Muscle of back (tissue), 11 donors: Measurements from ENCODE around the gene CDKAL1. TPM values are rescaled to one million over a fixed set of nuclear protein-coding genes. Genes with fewer than 3 reads are reported as not detected.

Source experiments
- DNase-seq, 3 donors: peaks; one replicate each; pipeline versions ENCODE4 v3.0.0 to v3.0.0-alpha.2; 2013
- polyA plus RNA-seq, 10 donors: library from polyadenylated mRNA; unstranded; fragments of 120-200 nt; gene quantifications; one replicate each; pipeline ENCODE4 v1.2.1, GENCODE V29; 2013; ENCODE audit not compliant: insufficient read length in 10 of 10

The CDKAL1 gene
- polyA plus RNA-seq, 10 donors, result 10.7 to 17.1 (median 13.9) TPM

DNA sequence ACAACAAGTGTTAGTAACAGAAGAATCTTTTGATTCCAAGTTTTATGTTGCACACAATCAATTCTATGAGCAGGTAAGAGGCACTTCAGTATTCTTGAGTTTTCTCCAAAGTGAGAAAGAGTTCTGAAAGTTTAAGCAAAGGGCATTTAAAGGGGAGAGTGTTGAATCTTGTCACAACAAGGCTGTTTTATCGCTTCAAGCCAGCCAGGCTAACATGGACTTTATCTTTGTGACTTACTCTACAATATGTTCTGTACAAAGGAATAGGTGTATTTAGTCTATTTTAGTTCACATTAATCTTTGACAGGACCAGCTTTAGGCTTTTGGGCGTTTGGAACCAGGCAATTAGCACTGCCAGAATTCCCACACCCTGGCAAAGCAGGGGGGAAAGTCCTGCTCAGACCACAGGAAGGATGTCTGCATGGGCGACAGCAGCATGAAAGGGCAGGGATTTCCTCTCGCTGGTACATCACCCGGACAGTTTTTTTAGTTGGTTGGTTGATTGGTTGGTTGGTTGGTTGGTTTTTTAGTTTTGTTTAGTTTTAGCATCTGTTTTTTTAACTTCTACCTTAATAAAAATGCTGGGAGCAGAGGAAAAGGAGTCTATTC lies 663.9 kb downstream of the CDKAL1 start:
- no peak for DNase-seq

DNA sequence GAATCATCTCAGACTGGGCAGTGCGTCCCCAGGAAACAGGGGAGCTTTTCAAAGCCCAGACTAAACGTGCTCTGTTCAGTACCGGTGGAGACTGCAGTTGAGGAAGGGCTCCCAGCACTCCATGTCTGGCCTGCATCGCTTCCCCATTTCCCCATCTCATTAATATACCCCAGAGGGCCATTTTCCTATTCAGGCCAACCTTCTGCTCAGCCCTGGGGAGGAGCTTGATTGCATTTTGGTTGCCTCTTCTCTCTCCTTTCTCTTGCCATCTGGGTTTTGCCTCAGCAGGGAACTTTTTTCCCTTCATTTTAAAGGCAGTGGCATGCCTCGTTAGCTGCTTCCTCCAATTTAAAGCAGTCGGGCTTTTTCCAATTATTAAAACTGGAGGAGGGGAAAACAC lies 665.0 kb downstream of the CDKAL1 start:
- no peak for DNase-seq

DNA sequence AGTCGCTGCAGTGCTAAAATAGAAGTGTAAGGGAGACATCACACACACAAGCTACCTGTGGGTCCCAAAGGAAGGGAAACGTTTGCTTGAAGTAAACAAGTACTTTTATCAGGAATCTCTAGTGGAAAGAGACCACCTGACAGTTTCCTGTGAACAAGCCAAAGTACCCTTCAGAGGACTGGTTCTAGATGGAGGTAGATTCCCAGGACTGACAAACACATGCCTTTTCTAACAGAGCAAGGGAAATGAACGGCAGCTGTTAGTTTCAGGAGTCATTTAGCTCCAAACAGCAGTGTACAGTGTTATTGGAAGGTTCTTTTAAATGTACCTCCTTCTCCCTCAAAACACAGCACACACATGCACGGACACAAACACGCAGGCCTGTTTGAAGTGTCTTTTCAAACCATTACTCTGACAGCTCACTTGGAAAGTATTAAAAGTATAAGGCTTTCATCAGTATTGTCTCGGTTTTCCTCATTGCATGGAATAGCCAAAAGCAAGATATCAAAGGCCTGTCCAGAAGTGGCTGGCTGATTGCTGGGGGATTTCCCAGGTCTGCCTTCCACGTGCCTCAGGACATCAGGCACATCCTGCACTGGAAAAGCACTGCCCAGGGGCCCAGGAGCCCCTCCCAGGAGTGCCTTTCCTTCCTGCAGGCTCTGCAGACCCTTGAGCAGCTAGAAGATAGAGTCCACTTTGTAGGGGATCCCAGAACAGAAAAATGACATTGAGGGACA lies 666.0 kb downstream of the CDKAL1 start:
- DNase-seq, result no peak

DNA sequence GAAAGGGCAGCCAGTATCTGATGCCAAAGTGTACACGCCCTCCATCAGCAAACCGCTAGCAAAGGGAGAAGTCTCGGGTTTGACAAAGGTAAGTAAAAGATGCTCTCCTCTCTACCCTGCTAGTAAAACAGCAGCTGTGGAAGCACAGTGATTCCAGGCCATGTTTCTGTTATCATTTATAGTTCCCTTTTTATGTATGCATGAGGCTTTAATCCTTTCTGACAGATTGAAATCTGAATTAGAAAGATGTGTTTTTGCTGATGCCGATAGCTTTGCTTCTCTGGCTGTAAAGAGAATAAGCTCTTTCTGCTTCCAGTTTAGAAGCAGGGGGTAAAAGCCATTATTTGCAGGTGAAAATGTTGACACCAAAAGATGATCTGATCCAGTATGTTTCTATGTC lies 666.9 kb downstream of the CDKAL1 start:
- DNase-seq, result no peak

DNA sequence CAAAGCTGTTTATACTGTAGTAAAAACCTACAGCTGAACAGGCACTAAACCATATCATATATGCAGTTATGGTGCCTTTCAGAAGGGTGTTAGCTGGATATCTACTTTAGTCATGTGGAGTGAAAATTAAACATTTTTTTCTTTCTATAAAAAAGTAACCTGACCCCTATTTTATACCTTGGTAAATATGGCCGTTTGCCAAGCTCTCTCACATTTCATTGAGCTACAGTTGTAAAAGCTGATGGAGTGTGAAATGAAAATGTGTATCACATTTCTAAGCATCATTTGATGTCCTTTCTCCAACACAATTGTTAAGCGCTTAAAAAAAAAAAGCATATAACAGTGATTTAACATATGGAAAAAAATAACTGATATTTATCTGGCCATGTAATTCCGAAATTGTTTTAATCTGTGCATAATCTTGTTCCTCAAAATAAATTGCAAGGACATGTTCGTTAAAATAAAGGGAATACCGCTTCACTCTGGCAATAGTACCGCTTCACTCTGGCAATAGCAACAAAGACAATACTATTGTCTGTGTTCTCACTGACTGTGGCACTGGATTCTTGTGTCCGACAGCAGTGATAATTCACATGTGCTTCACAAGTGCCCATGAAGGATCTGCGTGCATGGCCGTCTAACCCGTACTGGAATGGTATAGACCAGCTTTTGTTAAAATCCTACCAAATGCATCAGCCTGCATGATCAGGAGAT lies 667.5 kb downstream of the CDKAL1 start:
- DNase-seq, result no peak

DNA sequence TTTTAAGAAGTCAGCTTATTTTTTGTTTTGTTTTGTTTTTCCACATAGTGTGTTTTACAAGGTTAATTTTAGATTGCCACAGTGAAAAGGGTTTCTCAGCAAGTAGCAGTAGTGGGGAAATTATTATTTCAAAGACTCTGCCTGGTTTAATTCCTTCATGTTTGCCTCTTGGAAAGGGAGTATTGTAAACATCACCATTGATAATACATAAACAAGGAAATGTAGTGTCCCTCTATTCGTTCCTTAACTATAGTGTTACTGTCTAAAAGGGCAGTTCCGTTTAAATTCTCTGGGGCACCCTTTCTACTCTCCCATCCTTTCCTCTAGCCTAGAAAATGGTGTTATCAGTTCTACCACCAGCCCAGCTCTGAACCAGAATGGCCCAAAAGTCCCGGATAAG lies 668.3 kb downstream of the CDKAL1 start:
- no peak for DNase-seq

DNA sequence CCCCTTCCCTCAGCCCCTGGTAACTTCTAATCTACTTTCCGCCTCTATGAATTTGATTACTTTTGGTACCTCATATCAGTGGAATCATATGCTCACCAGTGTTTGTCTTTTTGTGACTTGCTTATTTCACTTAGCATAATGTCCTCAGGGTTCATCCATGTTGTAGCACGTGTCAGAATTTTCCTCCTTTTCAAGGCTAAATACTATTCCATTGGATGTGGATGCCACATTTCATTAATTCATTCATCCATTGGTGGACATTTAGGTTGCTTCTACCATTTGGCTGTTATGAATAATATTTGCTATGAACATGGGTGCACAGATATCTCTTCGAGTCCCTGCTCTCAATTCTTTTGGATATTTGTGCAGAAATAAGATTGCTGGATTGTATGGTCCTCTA lies 670.7 kb downstream of the CDKAL1 start:
- no peak for DNase-seq

DNA sequence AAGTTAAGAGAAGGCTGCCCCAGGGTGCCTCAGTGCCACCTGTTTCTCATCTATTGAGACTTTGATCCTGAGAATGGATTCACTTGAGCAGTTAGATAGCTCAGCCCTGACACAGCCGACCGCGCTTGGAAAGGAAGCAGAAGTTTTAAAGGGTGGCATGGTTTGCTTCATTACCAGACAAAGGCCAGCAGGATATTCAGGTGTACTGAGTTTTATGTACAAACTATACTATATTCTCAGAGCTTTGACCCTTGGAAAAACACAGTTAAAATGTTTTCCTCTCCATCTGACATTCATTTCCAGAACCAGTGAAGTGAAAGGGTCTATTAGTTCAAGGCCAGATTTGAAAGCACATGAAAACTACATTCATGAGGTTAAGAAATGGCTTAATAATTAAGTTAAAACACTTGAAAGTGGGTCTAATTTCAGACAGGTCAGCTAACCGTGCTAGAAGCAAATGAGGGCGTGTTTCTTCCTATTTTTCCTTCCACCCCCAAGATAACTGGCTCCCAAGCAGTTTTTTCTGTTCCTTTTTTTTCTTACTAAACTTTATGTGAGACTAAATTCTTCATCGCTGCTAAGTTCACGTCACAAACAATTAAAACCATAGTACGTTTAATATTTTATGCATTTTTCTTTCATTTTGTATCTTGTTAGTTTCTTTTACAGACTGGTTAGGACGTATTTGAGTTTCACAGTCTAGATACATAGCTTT lies 674.0 kb downstream of the CDKAL1 start:
- DNase-seq, result no peak

DNA sequence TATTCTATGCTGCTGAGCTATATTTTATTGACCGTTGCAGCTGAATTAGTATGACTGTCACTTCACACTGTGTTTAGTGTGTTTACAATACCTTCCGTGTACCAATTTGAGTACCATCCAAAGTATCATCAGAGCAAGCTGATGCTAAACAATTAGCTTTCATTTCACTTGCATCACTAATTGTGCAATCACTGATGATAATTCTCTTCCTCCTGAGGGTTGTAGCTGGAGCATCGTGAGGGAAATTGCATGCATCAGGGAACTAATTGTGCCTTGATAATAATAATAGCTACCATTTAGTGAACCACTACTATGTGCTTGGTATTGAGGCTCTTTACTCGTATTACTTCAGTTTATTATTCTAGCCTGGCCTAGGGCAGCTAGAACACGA lies 674.5 kb downstream of the CDKAL1 start:
- no peak for DNase-seq

DNA sequence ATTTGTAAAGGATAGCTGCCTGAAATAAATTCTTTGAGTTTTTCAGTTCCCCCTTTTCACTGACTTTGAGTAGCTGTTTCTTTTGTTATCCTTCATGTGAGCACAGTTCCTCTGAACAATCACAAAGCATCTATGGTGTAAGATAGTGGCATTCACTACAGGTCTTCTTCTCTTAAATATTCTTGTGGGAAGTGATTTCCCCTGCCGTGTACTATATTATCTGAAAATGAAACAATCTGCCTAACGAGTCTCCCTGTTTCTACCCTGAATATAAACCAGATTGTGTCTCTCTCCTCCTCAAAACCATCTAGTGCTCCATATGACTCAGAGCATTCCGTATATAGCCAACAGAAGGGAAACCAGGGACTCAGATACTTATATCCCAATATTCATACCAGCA lies 679.2 kb downstream of the CDKAL1 start:
- no peak for DNase-seq

DNA sequence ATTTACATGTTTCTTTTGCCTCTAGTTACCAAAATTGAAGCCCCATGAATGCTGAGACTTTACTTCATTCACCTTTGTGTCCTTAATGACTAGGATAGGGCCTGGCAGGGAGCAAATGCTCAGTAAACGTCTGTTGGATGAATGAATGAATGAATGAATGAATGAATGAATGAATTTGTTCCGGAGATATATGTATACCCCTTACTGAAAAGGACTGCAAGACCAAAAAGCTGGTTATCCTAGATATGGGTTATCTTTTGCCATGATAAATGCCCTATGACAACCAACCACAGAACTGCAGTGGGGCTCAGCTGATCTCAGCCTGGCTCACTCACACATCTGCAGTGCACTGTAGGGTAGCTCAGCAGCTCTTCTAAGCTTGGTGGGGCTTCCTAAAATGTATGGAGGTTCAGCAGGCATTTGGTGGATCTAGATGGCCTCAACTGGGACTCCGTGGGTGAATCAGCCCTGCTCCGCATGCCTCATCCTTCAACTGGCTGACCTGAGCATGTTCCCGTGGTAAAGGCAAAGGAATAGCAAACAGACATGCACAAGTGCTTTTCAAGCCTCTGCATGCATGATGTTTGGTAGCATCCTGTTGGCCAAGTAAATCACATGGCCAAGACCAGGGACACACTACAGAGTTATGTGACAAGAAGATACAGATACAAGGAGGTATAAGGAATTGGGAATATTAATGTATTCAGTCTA lies 680.6 kb downstream of the CDKAL1 start:
- DNase-seq, result no peak

DNA sequence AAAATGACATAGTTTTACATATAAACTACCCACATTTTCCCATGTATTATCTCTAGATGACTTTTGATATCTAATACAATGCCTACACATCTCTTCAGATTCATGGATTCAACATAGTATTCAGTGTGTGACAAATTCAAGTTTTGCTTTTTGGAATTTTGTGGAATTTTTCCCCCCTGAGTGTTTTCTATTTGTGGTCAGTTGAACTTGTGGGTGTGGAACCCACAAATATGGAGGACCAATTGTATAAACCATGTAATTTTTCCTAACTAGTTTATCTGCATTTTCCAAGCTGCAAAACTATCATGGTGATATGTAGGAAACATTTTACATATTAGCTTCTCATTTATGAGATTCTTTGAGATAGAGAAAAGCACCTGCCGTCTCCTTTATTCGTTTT lies 685.0 kb downstream of the CDKAL1 start:
- no peak for DNase-seq

DNA sequence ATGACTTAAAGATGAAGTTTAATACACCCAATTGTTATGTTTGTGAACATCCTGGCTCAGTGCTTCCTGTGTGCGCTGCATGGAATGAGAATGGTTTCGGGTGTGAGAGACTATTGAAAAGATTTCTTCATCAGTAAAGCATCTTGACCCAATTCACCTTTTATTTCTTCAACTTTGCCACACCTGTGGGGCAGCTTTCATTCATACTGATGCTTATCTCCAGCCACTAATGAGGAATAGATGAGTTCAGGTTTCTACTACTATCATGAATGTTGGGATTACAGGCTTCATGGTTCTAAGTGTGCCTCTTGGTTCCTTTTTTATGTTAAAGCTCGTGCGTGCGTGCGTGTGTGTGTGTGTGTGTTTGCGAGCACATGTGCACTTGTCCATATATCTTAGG lies 685.6 kb downstream of the CDKAL1 start:
- no peak for DNase-seq

DNA sequence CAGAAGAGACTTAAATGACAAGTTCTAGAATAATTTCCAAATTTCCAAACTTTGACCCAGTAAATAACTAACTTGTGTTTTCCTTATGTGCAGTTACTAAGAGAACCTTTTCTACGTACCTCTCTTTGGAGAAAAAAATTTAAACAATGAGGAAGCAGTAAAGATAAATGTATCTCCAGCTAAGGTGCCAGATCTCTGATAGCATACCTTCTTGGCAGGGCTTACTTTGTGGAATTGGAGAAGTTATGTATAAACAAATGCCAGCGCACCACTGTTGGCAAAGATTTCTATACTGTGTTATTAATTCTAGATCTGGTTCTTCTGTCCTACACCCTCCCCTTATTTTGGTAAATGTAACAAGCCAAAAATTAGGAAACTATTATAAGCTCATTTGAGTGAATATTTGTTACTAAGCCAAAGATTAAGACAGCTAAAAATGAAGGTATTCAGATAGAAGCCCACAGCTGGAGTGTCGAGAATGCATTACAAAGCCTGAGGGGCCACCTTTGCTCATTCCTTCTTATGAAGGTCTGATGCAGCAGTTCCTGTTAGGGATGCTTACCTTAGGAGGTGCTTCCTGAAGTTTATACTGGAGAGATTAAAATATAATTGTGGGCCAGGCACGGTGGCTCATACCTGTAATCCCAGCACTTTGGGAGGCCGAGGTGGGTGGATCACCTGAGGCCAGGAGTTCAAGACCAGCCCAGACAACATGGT lies 686.2 kb downstream of the CDKAL1 start:
- no peak for DNase-seq

DNA sequence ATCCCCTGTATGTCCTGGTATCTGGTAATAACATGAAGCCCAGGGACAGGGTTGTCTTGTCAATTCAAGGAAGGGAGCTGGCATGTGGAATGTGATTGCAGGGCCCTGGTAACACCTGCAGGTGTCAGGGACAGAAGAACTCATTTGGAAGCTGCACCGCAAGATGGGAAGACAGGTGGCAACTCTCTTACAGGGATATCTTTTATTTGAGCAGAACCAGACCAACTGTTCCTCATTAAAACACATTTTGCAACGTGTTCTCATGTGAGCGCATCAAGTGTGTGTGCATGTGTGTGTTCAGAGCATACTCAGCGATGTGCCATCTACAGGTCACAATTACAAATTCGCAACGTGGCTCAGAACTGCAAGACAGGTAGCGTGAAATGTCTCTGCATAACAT lies 688.4 kb downstream of the CDKAL1 start:
- no peak for DNase-seq

DNA sequence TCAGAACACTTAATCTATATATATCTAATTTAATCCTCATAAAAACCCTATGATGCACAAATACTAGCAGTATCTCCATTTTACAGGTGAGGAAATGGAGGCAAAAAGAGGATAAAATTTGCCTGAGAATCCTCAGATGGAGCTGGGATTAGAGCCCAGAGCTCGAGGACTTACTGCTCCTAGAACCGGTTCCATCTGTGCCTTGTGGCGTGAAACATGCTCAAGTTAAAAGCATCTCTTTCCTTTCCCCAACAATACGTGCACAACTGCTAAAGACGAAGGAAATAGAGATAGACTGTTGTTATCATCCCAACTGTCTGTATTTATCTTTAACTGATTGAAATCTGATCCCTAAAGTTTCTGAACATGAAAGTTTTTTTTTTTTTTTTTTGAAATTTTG lies 691.7 kb downstream of the CDKAL1 start:
- DNase-seq, result no peak

DNA sequence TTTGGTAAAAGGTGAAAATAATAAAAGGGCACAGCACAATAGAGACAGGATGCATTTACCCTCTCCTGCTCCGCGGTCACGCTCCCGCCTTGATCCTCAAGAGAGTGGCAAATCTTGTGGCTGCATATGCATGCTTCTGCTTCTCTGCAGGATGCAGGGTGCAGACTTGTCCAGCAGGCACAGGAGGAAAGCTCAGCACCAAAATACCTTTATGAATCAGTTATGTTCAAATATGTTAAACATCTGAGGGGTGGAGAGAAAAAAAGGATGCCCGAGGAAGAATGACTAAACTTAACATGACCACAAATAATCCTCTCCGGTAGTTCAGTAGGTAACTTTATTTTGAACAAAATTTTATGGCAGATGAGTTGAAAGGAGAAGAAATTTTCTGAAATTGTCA lies 693.2 kb downstream of the CDKAL1 start:
- no peak for DNase-seq

DNA sequence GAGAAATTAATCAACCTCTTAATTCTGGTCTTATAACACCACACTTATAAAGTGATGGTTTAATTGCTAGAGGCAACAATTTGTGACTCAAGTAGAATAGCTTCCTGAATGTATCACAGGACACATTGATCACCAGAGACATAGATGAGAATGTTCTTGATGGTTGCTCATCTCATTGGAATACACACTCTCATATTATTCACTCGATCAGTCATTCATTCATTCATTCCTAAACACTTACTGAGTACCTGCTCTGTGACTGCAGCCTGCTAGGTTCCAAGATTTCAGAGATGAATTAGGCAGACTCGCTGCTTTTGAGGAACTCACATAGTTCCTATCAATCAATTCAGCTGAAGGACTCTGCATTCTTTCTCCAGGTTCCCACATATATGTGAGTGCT lies 694.2 kb downstream of the CDKAL1 start:
- DNase-seq, result no peak

DNA sequence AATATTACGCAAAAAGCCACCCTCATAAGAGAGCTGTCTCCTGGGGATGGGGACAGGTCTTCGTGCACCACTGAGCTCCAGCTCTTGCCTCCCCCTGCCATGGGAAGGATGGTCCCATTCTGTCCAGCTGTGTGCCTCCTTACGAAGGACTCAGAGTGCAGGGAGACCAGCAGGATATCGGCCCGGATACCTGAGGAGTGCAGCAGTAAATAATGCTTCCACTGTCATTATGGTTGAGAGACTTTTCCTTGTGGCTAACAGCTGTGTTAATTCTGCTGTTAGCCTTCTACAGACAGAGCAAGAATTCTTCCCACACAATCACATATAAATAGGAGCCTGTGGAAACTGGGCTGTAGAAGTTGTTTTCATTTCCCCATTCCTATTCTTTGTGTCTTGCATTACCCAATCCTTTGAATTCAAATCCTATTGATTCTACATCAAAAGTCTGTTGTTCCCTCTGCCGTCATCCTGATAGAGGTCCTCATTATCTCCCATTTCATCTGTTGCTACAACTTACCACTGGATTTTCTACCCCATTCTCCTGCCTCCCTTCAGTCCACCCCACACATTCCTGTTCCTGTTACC lies 694.7 kb downstream of the CDKAL1 start:
- no peak for DNase-seq

DNA sequence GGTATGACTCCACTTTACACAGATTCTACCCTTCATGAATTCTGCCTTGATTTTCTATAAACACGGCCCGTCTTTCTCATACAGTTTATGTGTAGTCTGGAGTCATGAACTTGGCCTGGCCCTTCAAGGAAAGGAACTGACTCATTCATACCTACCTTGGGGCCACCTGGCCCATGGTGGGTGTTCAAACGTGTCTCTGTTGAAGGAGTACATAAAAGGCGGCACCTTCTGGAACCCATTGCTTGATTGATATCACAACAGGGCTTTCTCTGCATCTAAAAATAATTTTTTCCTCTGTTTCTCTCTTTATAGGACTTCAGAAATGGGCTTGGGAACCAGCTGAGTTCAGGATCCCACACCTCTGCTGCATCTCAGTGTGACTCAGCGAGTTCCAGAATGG lies 696.3 kb downstream of the CDKAL1 start:
- DNase-seq, result no peak

DNA sequence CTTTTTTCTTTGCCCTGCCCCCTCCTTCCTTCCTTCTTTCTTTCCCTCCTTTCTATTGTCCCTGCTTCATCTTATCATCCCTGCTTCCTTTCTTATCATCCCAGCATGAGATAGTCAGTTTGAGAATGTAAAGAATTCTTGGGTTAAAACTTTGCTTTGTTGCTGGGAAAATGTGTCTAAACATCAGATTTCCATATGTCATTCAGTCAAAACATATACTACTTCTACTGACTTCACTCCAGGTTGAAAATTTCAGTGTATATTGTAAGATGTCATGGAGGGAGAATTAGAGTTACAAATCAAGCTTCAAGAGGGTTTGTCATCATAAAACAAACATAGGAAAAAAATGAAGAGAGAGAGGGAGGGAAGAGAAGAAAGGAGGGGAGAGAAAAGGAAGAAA lies 700.9 kb downstream of the CDKAL1 start:
- no peak for DNase-seq
